ENCODE data around the gene OR2M2. TPM values are rescaled to one million over a fixed set of nuclear protein-coding genes. Genes with fewer than 3 reads are reported as not detected.

The OR2M2 gene
- total RNA-seq (2014; rRNA removed; shearing (Covaris generic)): not detected in 2 replicates

- Histone ChIP-seq H3K27ac (no peak within 1 kb of the TSS), H3K4me3 (no peak within 1 kb of the TSS), H3K9me3 (replicated peaks) (no peaks in the 10 kb centered on the region), H3K36me3 (no peaks in the 10 kb centered on the region), H3K4me1 (no peaks in the 10 kb centered on the region), H3K27me3 (no peaks in the 10 kb centered on the region)
- DNase-seq: no peak
Observed at GRCh38 chr1:248174521-248174920, at the start of gene OR2M2. Gene OR2M2, plus strand, starts transcription at chr1:248174821. Its CDS starts 5,165 bp downstream, at chr1:248179986.

- H3K27ac ChIP-seq: no peak overlapping the region
- no peaks in the 10 kb centered on the region for H3K9me3 ChIP-seq (replicated peaks)
- DNase-seq: no peak
Observed at GRCh38 chr1:248127653-248128052, 47.0 kb upstream of the OR2M2 start.

GRCh38 chr1:248136811-248137210, 37.8 kb upstream of the OR2M2 start:
- no peaks in the 10 kb centered on the region for H3K27me3 ChIP-seq
- H3K4me3 ChIP-seq: no peak overlapping the region
- no peaks in the 10 kb centered on the region for H3K36me3 ChIP-seq
- no peak overlapping the region for H3K27ac ChIP-seq
- DNase-seq: no peak
- H3K4me1 ChIP-seq: no peaks in the 10 kb centered on the region
- no peaks in the 10 kb centered on the region for H3K9me3 ChIP-seq (replicated peaks)

More at GRCh38 chr1:248127653-248128052, 47.0 kb upstream of the OR2M2 start:
- Histone ChIP-seq H3K36me3 (no peaks in the 10 kb centered on the region), H3K4me3 (no peak overlapping the region), H3K4me1 (no peaks in the 10 kb centered on the region), H3K27me3 (no peaks in the 10 kb centered on the region)

GRCh38 chr1:248140846-248141245, 33.8 kb upstream of the OR2M2 start:
- no peaks in the 10 kb centered on the region for H3K36me3 ChIP-seq
- H3K27me3 ChIP-seq: no peaks in the 10 kb centered on the region
- no peak overlapping the region for H3K27ac ChIP-seq
- DNase-seq: no peak
- H3K4me1 ChIP-seq: no peaks in the 10 kb centered on the region
- no peak overlapping the region for H3K4me3 ChIP-seq
- no peaks in the 10 kb centered on the region for H3K9me3 ChIP-seq (replicated peaks)

- no peak for DNase-seq
- Histone ChIP-seq H3K36me3 (no peaks in the 10 kb centered on the region), H3K9me3 (replicated peaks) (no peaks in the 10 kb centered on the region), H3K4me3 (no peak overlapping the region), H3K27ac (no peak overlapping the region), H3K4me1 (no peaks in the 10 kb centered on the region), H3K27me3 (no peaks in the 10 kb centered on the region)
Observed at GRCh38 chr1:248143311-248143710, 31.3 kb upstream of the OR2M2 start.

GRCh38 chr1:248144513-248145198, 30.0 kb upstream of the OR2M2 start, which contains the start of gene OR2M5:
Gene OR2M5, plus strand, starts transcription at chr1:248145148. Its CDS starts 0 bp downstream, at chr1:248145148.
- Histone ChIP-seq H3K4me1 (no peaks in the 10 kb centered on the region), H3K9me3 (replicated peaks) (no peaks in the 10 kb centered on the region), H3K36me3 (no peaks in the 10 kb centered on the region), H3K27ac (no peak within 1 kb of the TSS), H3K27me3 (no peaks in the 10 kb centered on the region), H3K4me3 (no peak within 1 kb of the TSS)
- DNase-seq: no peak

- H3K27me3 ChIP-seq: no peaks in the 10 kb centered on the region
- H3K36me3 ChIP-seq: no peaks in the 10 kb centered on the region
- no peak overlapping the region for H3K4me3 ChIP-seq
- H3K27ac ChIP-seq: no peak overlapping the region
- H3K9me3 ChIP-seq (replicated peaks): no peaks in the 10 kb centered on the region
- no peaks in the 10 kb centered on the region for H3K4me1 ChIP-seq
- no peak for DNase-seq
Observed at GRCh38 chr1:248152056-248152827, 22.4 kb upstream of the OR2M2 start.

- H3K27ac ChIP-seq: no peak overlapping the region
- no peaks in the 10 kb centered on the region for H3K4me1 ChIP-seq
- no peak overlapping the region for H3K4me3 ChIP-seq
- DNase-seq: no peak
- H3K9me3 ChIP-seq (replicated peaks): no peaks in the 10 kb centered on the region
- no peaks in the 10 kb centered on the region for H3K36me3 ChIP-seq
- no peaks in the 10 kb centered on the region for H3K27me3 ChIP-seq
Observed at GRCh38 chr1:248155927-248156326, 18.7 kb upstream of the OR2M2 start.

GRCh38 chr1:248158758-248159157, 15.9 kb upstream of the OR2M2 start:
- Histone ChIP-seq H3K4me3 (no peak overlapping the region), H3K4me1 (no peaks in the 10 kb centered on the region), H3K9me3 (replicated peaks) (no peaks in the 10 kb centered on the region), H3K27ac (no peak overlapping the region), H3K27me3 (no peaks in the 10 kb centered on the region), H3K36me3 (no peaks in the 10 kb centered on the region)
- DNase-seq: no peak

GRCh38 chr1:248164031-248164430, 10.6 kb upstream of the OR2M2 start:
- Histone ChIP-seq H3K27ac (no peak overlapping the region), H3K36me3 (no peaks in the 10 kb centered on the region), H3K9me3 (replicated peaks) (no peaks in the 10 kb centered on the region), H3K4me1 (no peaks in the 10 kb centered on the region), H3K4me3 (no peak overlapping the region), H3K27me3 (no peaks in the 10 kb centered on the region)
- DNase-seq: no peak

- Histone ChIP-seq H3K9me3 (replicated peaks) (no peaks in the 10 kb centered on the region), H3K27ac (no peak overlapping the region), H3K36me3 (no peaks in the 10 kb centered on the region), H3K4me3 (no peak overlapping the region), H3K4me1 (no peaks in the 10 kb centered on the region), H3K27me3 (no peaks in the 10 kb centered on the region)
- DNase-seq: no peak
Observed at GRCh38 chr1:248165186-248165585, 9.4 kb upstream of the OR2M2 start.

- no peak overlapping the region for H3K4me3 ChIP-seq
- H3K27ac ChIP-seq: no peak overlapping the region
- H3K36me3 ChIP-seq: no peaks in the 10 kb centered on the region
- DNase-seq: no peak
- H3K9me3 ChIP-seq (replicated peaks): no peaks in the 10 kb centered on the region
- H3K4me1 ChIP-seq: no peaks in the 10 kb centered on the region
- H3K27me3 ChIP-seq: no peaks in the 10 kb centered on the region
Observed at GRCh38 chr1:248183996-248184395, 9.4 kb downstream of the OR2M2 start.

GRCh38 chr1:248187363-248187762, 12.7 kb downstream of the OR2M2 start:
- no peak for DNase-seq
- Histone ChIP-seq H3K27me3 (no peaks in the 10 kb centered on the region), H3K36me3 (no peaks in the 10 kb centered on the region), H3K9me3 (replicated peaks) (no peaks in the 10 kb centered on the region), H3K4me3 (no peak overlapping the region), H3K4me1 (no peaks in the 10 kb centered on the region), H3K27ac (no peak overlapping the region)

GRCh38 chr1:248189026-248189425, 14.4 kb downstream of the OR2M2 start:
- H3K4me1 ChIP-seq: no peaks in the 10 kb centered on the region
- no peak overlapping the region for H3K4me3 ChIP-seq
- no peak for DNase-seq
- no peaks in the 10 kb centered on the region for H3K9me3 ChIP-seq (replicated peaks)
- no peaks in the 10 kb centered on the region for H3K27me3 ChIP-seq
- H3K36me3 ChIP-seq: no peaks in the 10 kb centered on the region
- no peak overlapping the region for H3K27ac ChIP-seq

- H3K4me1 ChIP-seq: no peaks in the 10 kb centered on the region
- H3K9me3 ChIP-seq (replicated peaks): no peaks in the 10 kb centered on the region
- no peaks in the 10 kb centered on the region for H3K36me3 ChIP-seq
- DNase-seq: no peak
- no peaks in the 10 kb centered on the region for H3K27me3 ChIP-seq
- H3K27ac ChIP-seq: no peak overlapping the region
- H3K4me3 ChIP-seq: no peak overlapping the region
Observed at GRCh38 chr1:248194117-248194516, 19.5 kb downstream of the OR2M2 start.

Measured in SJCRH30 (cell line).